ENCODE measurements around the gene TARS1.

The TARS1 gene

DNA sequence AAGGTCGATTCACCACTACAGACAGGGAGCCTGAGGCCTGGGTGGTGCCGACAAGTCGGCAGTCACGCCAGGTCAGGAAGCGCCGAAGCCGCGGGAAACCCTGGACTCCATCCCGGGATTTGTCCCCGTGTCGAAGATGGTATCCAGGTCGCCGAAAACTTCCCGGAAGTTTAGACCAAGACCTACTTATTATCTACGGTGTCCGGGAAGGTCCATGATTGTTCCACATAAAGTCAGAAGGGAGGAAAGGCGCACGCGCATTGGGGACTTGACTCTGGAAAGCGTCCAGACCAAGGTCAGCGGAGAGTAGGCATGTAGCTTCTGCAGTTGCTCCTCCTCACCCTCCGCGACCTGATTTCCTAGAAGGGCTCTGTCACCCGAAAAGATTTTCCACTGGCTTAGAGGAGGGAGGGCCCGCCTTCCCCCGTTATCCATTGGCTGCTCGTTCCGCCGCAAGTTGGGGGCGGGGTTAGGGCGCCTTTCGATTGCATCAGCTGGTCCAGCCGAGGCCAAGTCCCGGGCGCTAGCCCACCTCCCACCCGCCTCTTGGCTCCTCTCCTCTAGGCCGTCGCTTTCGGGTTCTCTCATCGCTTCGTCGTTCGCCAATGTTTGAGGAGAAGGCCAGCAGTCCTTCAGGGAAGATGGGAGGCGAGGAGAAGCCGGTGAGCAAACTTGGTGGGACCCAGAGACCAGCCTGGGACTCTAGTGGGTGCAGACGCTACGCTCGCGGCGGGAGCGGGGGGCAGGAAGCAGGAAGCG is at the start of gene TARS1:
Gene TARS1, plus strand, starts transcription at position 484 of the 759 bp plus-strand sequence. Its CDS starts 122 bp downstream, at position 606.
- TF ChIP-seq, protein P1, sequence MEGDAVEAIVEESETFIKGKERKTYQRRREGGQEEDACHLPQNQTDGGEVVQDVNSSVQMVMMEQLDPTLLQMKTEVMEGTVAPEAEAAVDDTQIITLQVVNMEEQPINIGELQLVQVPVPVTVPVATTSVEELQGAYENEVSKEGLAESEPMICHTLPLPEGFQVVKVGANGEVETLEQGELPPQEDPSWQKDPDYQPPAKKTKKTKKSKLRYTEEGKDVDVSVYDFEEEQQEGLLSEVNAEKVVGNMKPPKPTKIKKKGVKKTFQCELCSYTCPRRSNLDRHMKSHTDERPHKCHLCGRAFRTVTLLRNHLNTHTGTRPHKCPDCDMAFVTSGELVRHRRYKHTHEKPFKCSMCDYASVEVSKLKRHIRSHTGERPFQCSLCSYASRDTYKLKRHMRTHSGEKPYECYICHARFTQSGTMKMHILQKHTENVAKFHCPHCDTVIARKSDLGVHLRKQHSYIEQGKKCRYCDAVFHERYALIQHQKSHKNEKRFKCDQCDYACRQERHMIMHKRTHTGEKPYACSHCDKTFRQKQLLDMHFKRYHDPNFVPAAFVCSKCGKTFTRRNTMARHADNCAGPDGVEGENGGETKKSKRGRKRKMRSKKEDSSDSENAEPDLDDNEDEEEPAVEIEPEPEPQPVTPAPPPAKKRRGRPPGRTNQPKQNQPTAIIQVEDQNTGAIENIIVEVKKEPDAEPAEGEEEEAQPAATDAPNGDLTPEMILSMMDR (IDR thresholded peaks at IDR 0.05; ENCODE audit: low read depth, low read length): no peak
- H3K27ac ChIP-seq: peak within 1 kb of the TSS; percentile 99
- H3K27me3 ChIP-seq (ENCODE audit: insufficient read depth, low read depth, severe bottlenecking): no peaks in the 10 kb centered on the region
- DNase-seq: peak; percentile 99
- H3K36me3 ChIP-seq: peaks cover 31% of the 10 kb centered on the region
- H3K4me3 ChIP-seq (ENCODE audit: low read depth, low read length): peak within 1 kb of the TSS; percentile 93
- no peaks in the 10 kb centered on the region for H3K9me3 ChIP-seq (ENCODE audit: severe bottlenecking)

DNA sequence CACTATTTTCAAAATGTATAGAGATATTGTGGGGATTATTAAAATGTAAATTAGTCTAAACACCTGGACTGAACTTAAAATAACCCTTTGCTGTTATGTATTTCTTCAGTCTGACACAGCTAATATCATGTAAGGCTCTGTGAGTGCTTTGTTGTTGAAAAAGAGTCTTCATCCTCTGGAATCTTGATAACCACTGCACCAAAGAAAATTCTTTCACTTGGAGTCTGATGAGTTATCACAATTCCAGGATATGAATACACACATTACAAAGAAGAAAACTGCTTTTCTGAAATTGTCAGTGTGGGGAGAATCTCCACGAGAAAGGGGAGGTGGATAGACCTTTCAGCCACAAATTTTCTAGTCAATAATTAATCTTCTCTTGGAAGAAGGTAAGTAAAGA is 42.3 kb upstream of the TARS1 start:
- TF ChIP-seq, protein P1 (IDR thresholded peaks at IDR 0.05; ENCODE audit: low read depth, low read length): no peak
- no peak for DNase-seq
- no peaks in the 10 kb centered on the region for H3K36me3 ChIP-seq
- peaks cover 58% of the 10 kb centered on the region for H3K27me3 ChIP-seq (ENCODE audit: insufficient read depth, low read depth, severe bottlenecking)
- H3K9me3 ChIP-seq (ENCODE audit: severe bottlenecking): no peaks in the 10 kb centered on the region
- no peak overlapping the region for H3K4me3 ChIP-seq (ENCODE audit: low read depth, low read length)
- H3K27ac ChIP-seq: no peak overlapping the region

- Histone ChIP-seq H3K27me3 (ENCODE audit: insufficient read depth, low read depth, severe bottlenecking) (peaks cover 55% of the 10 kb centered on the region), H3K9me3 (ENCODE audit: severe bottlenecking) (no peaks in the 10 kb centered on the region), H3K36me3 (no peaks in the 10 kb centered on the region), H3K27ac (no peak overlapping the region), H3K4me3 (ENCODE audit: low read depth, low read length) (no peak overlapping the region)
- no peak for DNase-seq
- TF ChIP-seq, protein P1 (IDR thresholded peaks at IDR 0.05; ENCODE audit: low read depth, low read length): no peak
Observed at GRCh38 chr5:33400675-33401074, 40.1 kb upstream of the TARS1 start.

DNA sequence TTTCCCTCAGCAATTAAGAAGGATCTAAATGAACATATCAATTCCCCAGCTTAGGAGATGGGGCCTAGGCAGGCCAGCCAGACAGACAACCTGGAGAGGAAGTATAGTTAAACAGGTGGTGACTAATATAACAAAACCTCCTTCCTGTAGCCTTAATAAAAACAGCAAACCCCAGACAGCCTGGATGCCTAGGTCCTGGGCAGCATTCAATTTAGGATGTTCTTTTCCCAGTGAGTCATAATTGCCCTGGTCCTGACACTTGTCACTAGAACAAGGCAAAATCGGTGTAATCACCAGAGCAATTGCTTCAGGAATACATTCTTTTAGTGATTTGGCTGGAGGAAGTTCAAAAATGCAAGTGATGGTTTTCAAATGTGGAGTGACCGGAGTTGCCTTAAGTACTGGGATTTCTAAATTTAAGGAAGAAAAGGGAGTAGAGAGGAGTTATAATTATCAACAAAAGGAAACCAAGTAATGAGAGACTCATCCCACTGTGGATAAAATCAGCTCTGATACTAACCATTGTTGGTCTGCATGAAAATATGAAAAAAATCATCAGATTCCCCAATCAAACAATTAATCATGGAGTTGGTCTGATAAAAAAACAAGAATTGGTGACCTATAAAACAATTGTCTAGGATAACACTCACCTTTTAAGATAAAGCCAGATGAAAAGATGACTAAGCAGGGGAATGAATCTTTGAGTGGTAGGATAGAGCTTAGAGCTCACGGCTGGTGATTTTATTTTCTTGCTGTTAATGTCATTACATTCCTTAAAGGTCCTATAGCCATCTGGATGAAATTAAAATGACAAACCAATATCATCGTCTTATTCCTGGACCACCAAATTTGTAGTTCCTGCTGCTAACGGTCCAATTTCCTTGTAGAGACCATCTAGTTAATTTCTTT is 39.0 kb upstream of the TARS1 start:
- no peak overlapping the region for H3K27ac ChIP-seq
- TF ChIP-seq, protein P1 (IDR thresholded peaks at IDR 0.05; ENCODE audit: low read depth, low read length): no peak
- no peak for DNase-seq
- no peak overlapping the region for H3K4me3 ChIP-seq (ENCODE audit: low read depth, low read length)
- no peaks in the 10 kb centered on the region for H3K36me3 ChIP-seq
- peaks cover 55% of the 10 kb centered on the region for H3K27me3 ChIP-seq (ENCODE audit: insufficient read depth, low read depth, severe bottlenecking)
- H3K9me3 ChIP-seq (ENCODE audit: severe bottlenecking): no peaks in the 10 kb centered on the region

GRCh38 chr5:33403187-33403586 is 37.6 kb upstream of the TARS1 start:
- no peaks in the 10 kb centered on the region for H3K9me3 ChIP-seq (ENCODE audit: severe bottlenecking)
- H3K36me3 ChIP-seq: no peaks in the 10 kb centered on the region
- no peak for DNase-seq
- no peak overlapping the region for H3K4me3 ChIP-seq (ENCODE audit: low read depth, low read length)
- H3K27ac ChIP-seq: no peak overlapping the region
- TF ChIP-seq, protein P1 (IDR thresholded peaks at IDR 0.05; ENCODE audit: low read depth, low read length): no peak
- peaks cover 52% of the 10 kb centered on the region for H3K27me3 ChIP-seq (ENCODE audit: insufficient read depth, low read depth, severe bottlenecking)
